Measurements from ENCODE around the gene ZNF532. TPM values are rescaled to one million over a fixed set of nuclear protein-coding genes. Genes with fewer than 3 reads are reported as not detected.
A peak's percentile ranks its signal among the peaks of the same experiment; 100 is the strongest.

ZNF532 gene
- total RNA-seq, 1 experiment from 2014 or later: 258 TPM

GRCh38 chr18:59011289-59011688 is 146.6 kb downstream of the ZNF532 start:
- no peak overlapping the region for H3K14ac ChIP-seq (ENCODE audit: insufficient read depth, low read length)
- H2BK12ac ChIP-seq (ENCODE audit: insufficient read length, low read depth, low read length): no peak overlapping the region
- no peak overlapping the region for H2AK5ac ChIP-seq (ENCODE audit: insufficient read length, low read length)
- no peaks in the 10 kb centered on the region for H3K23me2 ChIP-seq (ENCODE audit: insufficient read length, low read depth, low read length, poor library complexity, severe bottlenecking)
- no peaks in the 10 kb centered on the region for H3K9me3 ChIP-seq (ENCODE audit: control insufficient read depth, low read depth, low read length)
- no peak overlapping the region for H3K4me3 Mint-ChIP-seq
- H3K9ac ChIP-seq (ENCODE audit: extremely low read depth, insufficient read length, low read length): no peak overlapping the region
- H3K4me1 ChIP-seq (ENCODE audit: insufficient read depth, low read length): peaks cover 8% of the 10 kb centered on the region; the same call in 1 of the 2 replicates
- H4K91ac ChIP-seq (ENCODE audit: insufficient read length, low read depth, low read length): no peak overlapping the region
- H3K18ac ChIP-seq (ENCODE audit: insufficient read length, low read depth, low read length): no peak overlapping the region
- H3K56ac ChIP-seq (ENCODE audit: insufficient read length, low read depth, low read length): no peak overlapping the region
- no peak overlapping the region for H3K27ac ChIP-seq (ENCODE audit: insufficient read length, low read depth, low read length)
- no peaks in the 10 kb centered on the region for H4K20me1 ChIP-seq (ENCODE audit: control insufficient read depth, insufficient read depth, insufficient read length)
- H3K4me2 ChIP-seq (ENCODE audit: insufficient read depth, insufficient read length, low read length): no peak overlapping the region
- H2BK20ac ChIP-seq (ENCODE audit: low read depth, low read length, poor library complexity, severe bottlenecking): no peak overlapping the region
- no CpG with 5 or more reads among the region's 4 CpGs for WGBS (ENCODE audit: extremely low coverage, insufficient read length, low lambda C conversion rate)
- no peak overlapping the region for H2AFZ ChIP-seq (ENCODE audit: low read length)
- no peaks in the 10 kb centered on the region for H3K27me3 Mint-ChIP-seq (ENCODE audit: low read depth)
- no peak overlapping the region for H3K23ac ChIP-seq (ENCODE audit: insufficient read length, low read depth, low read length)
- no peak overlapping the region for H3T11ph ChIP-seq (ENCODE audit: low read length)
- TF ChIP-seq CTCF (conservative IDR thresholded peaks at IDR 0.05): no peak
- H3K36me3 Mint-ChIP-seq (ENCODE audit: insufficient read depth in 1 of 3, low read depth in 3 of 3): peaks cover 0 to 4% (median under 1%) of the 10 kb centered on the region in 3 experiments; a peak in 3 of 7 replicates
- H3K4me1 Mint-ChIP-seq: peaks cover 14 to 21% of the 10 kb centered on the region in 2 experiments
- no peaks in the 10 kb centered on the region for H3K79me1 ChIP-seq (ENCODE audit: insufficient read depth, low read depth, low read length, poor library complexity, severe bottlenecking)
- H2BK120ac ChIP-seq (ENCODE audit: low read depth, low read length, poor library complexity, severe bottlenecking): no peak overlapping the region
- H4K5ac ChIP-seq (ENCODE audit: insufficient read length, low read depth, low read length): no peak overlapping the region
- H3K4ac ChIP-seq (ENCODE audit: low read depth, low read length): no peak overlapping the region
- no peaks in the 10 kb centered on the region for H3K79me2 ChIP-seq (ENCODE audit: insufficient read depth, low read length)
- H4K8ac ChIP-seq (replicated peaks; ENCODE audit: insufficient read length, low read depth, low read length): no peak overlapping the region
- peak overlapping the region in 1 of 3 experiments; percentile 45; a peak in 1 of 7 replicates for H3K27ac Mint-ChIP-seq
- DNase-seq: no peak
- H3K9me3 Mint-ChIP-seq: peaks cover under 1 to 5% of the 10 kb centered on the region in 2 experiments; a peak in 3 of 5 replicates
- no peak overlapping the region for H2BK5ac ChIP-seq (ENCODE audit: insufficient read length, low read length)
- no peaks in the 10 kb centered on the region for H3K27me3 ChIP-seq (ENCODE audit: insufficient read depth, low read length)
- H2BK15ac ChIP-seq (ENCODE audit: low read depth, low read length): no peak overlapping the region

All from H9 (cell line).